ENCODE measurements around the gene SLC25A5.

SLC25A5 gene

GRCh38 chrX:119505945-119506344 is 37.7 kb downstream of the SLC25A5 start:
- DNase-seq (ENCODE audit: low read depth), result no peak

- DNase-seq (ENCODE audit: low read depth), result no peak
These were observed 39.0 kb downstream of the SLC25A5 start for GRCh38 chrX:119507206-119507605.

GRCh38 chrX:119512146-119512800 is 44.0 kb downstream of the SLC25A5 start:
- peak; percentile 45 for DNase-seq (ENCODE audit: low read depth)

GRCh38 chrX:119516157-119516702 is 48.0 kb downstream of the SLC25A5 start:
- peak; percentile 28 for DNase-seq (ENCODE audit: low read depth)

DNA sequence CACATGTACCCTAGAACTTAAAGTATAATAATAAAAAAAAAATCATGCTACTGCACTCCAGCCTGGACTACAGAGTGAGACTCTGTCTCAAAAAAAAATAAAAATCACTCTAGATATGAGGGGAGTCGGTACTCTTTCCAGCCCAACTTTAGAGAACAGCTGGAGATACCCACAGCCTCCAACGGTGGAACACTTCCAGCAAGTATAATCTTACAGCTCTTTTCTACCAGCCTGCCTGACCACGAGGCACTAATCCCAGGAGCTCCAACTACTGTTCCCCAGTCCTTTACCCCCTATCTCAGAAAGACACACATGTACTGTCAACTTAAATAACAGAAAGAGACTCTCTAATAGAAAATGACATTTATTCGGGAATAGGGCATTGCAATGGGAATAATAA is 50.1 kb downstream of the SLC25A5 start:
- DNase-seq (ENCODE audit: low read depth), result no peak

Measured in stromal cell of bone marrow (primary cell).